Measurements from ENCODE around the gene KIDINS220. TPM values are rescaled to one million over a fixed set of nuclear protein-coding genes. Genes with fewer than 3 reads are reported as not detected.

KIDINS220 gene
- total and polyA plus RNA-seq, 2 experiments from 2014 or later = 24.2 to 77.5 TPM

DNA sequence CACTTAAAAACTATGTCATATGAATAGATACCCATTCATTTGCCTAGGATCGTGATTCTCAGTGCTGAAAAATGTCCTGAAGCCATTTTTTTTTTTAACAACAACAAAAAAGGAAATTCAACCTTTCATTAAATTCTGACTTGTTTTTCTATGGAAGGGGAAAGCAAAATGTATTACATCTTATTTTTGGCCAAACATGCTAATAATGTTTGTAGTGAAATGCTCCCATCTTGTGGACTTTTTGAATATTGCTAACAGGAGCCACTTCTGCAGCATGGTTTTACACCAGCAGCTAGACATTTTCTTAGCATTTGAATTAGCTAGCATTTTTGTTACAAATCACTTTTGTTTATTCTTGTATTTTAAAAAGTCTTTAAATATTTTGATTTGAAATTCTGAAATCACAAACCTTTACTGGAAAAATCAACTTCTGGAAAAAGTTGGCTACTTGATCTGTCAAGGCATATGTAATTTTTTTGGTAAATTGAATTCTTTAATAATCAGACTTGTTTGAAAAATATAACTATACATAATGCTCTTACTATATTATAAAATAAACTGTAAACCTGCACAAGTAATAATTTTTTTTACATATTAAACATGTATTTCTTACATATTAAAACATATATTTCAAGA, 75.8 kb downstream of the KIDINS220 start:
- Histone ChIP-seq H4K20me1 (ENCODE audit: insufficient read depth, poor library complexity, severe bottlenecking) (no peaks in the 10 kb centered on the region), H3K36me3 (replicated peaks; ENCODE audit: insufficient read depth, low read depth) (no peaks in the 10 kb centered on the region), H3K9me2 (replicated peaks; ENCODE audit: insufficient read depth) (no peaks in the 10 kb centered on the region), H2AFZ (no peak overlapping the region), H3K9me3 (ENCODE audit: low read depth) (no peaks in the 10 kb centered on the region), H3K79me2 (no peaks in the 10 kb centered on the region), H3K27me3 (no peaks in the 10 kb centered on the region), H3K4me1 (ENCODE audit: insufficient read depth) (no peaks in the 10 kb centered on the region), H3K4me2 (no peak overlapping the region), H3K27ac (no peak overlapping the region), H3K4me3 (no peak overlapping the region)
- peak; percentile 37 for DNase-seq (ENCODE audit: low spot score)
- TF ChIP-seq, protein P1, sequence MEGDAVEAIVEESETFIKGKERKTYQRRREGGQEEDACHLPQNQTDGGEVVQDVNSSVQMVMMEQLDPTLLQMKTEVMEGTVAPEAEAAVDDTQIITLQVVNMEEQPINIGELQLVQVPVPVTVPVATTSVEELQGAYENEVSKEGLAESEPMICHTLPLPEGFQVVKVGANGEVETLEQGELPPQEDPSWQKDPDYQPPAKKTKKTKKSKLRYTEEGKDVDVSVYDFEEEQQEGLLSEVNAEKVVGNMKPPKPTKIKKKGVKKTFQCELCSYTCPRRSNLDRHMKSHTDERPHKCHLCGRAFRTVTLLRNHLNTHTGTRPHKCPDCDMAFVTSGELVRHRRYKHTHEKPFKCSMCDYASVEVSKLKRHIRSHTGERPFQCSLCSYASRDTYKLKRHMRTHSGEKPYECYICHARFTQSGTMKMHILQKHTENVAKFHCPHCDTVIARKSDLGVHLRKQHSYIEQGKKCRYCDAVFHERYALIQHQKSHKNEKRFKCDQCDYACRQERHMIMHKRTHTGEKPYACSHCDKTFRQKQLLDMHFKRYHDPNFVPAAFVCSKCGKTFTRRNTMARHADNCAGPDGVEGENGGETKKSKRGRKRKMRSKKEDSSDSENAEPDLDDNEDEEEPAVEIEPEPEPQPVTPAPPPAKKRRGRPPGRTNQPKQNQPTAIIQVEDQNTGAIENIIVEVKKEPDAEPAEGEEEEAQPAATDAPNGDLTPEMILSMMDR (IDR thresholded peaks at IDR 0.05; ENCODE audit: poor library complexity) = peak; percentile 64
- TF ChIP-seq EZH2 (IDR thresholded peaks at IDR 0.05; ENCODE audit: borderline replicate concordance) = no peak
- no peak for TF ChIP-seq EZH2phosphoT487 (IDR thresholded peaks at IDR 0.05; ENCODE audit: low read depth, severe bottlenecking, unreplicated experiment)
- 81% methylated on average over 1 of the region's 1 CpG for WGBS (ENCODE audit: low lambda C conversion rate, missing lambda C conversion rate)

DNA sequence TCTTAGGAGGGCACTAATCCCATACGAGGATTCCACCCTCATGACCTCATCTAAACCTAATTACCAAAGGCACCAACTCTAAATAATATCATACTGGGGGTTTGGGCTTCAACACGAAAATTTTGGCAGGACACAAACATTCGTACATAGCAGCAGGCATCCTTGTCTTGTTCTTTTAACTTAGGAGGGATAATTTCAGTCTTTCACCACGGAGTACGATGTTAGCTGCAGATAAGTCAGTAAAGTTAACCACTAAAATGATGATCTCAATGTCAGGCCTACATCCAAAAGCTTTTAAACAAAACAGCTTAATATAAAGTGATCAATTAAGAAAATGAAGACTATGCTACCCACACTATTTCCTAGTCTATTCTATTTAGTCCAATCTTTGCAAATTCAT, 80.7 kb downstream of the KIDINS220 start:
- WGBS (ENCODE audit: low lambda C conversion rate, missing lambda C conversion rate) = 94% methylated on average over 5 of the region's 5 CpGs
- Histone ChIP-seq H4K20me1 (ENCODE audit: insufficient read depth, poor library complexity, severe bottlenecking) (no peaks in the 10 kb centered on the region), H3K9me2 (replicated peaks; ENCODE audit: insufficient read depth) (no peaks in the 10 kb centered on the region), H3K27me3 (no peaks in the 10 kb centered on the region), H3K79me2 (no peaks in the 10 kb centered on the region), H3K4me2 (no peak overlapping the region), H3K27ac (no peak overlapping the region), H3K36me3 (replicated peaks; ENCODE audit: insufficient read depth, low read depth) (peaks cover 4% of the 10 kb centered on the region), H3K9me3 (ENCODE audit: low read depth) (no peaks in the 10 kb centered on the region), H3K4me1 (ENCODE audit: insufficient read depth) (peaks cover 3% of the 10 kb centered on the region), H2AFZ (no peak overlapping the region), H3K4me3 (no peak overlapping the region)
- no peak for DNase-seq (ENCODE audit: low spot score)
- TF ChIP-seq, protein P1 (IDR thresholded peaks at IDR 0.05; ENCODE audit: poor library complexity) = no peak
- TF ChIP-seq EZH2 (IDR thresholded peaks at IDR 0.05; ENCODE audit: borderline replicate concordance) = no peak
- no peak for TF ChIP-seq EZH2phosphoT487 (IDR thresholded peaks at IDR 0.05; ENCODE audit: low read depth, severe bottlenecking, unreplicated experiment)

DNA sequence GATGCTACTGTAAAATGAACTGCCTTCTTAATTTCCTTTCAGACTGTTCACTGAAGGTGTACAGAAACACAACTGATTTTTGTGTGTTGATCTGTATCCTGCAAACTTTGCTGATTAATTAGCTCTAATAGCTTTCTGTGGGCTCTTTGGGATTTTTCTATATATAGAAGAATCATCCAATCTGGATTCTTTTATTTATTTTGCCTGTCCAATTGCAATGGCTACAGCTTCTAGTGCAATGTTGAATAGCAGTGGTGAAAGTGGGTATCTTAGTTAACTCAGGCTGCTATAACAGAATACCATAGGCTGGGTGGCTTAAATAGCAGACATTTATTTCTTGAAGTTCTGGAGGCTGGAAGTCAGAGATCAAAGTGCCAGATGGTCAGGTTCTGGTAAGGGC, 81.2 kb downstream of the KIDINS220 start:
- no peak for DNase-seq (ENCODE audit: low spot score)
- Histone ChIP-seq H3K4me3 (no peak overlapping the region), H3K9me2 (replicated peaks; ENCODE audit: insufficient read depth) (no peaks in the 10 kb centered on the region), H4K20me1 (ENCODE audit: insufficient read depth, poor library complexity, severe bottlenecking) (no peaks in the 10 kb centered on the region), H3K27me3 (no peaks in the 10 kb centered on the region), H3K79me2 (no peaks in the 10 kb centered on the region), H3K27ac (no peak overlapping the region), H3K36me3 (replicated peaks; ENCODE audit: insufficient read depth, low read depth) (peaks cover 4% of the 10 kb centered on the region), H3K9me3 (ENCODE audit: low read depth) (no peaks in the 10 kb centered on the region), H3K4me2 (no peak overlapping the region), H3K4me1 (ENCODE audit: insufficient read depth) (peaks cover 3% of the 10 kb centered on the region), H2AFZ (no peak overlapping the region)
- TF ChIP-seq, protein P1 (IDR thresholded peaks at IDR 0.05; ENCODE audit: poor library complexity) = no peak
- TF ChIP-seq EZH2phosphoT487 (IDR thresholded peaks at IDR 0.05; ENCODE audit: low read depth, severe bottlenecking, unreplicated experiment) = no peak
- no peak for TF ChIP-seq EZH2 (IDR thresholded peaks at IDR 0.05; ENCODE audit: borderline replicate concordance)
